Chondrocyte (in vitro differentiated cells): ENCODE results near the gene APBB2. TPM values are rescaled to one million over a fixed set of nuclear protein-coding genes. Genes with fewer than 3 reads are reported as not detected.
A peak's percentile ranks its signal among the peaks of the same experiment; 100 is the strongest.

Experiments used
- DNase-seq: peaks from one replicate; pipeline ENCODE4 v3.0.0; 2021; ENCODE audit warnings: mixed read lengths, low spot score
- H3K27ac Mint-ChIP-seq: one replicate; pipeline ENCODE4 v1.8.0; 2021; ENCODE audit warnings: mild to moderate bottlenecking, moderate library complexity, mixed read lengths; ENCODE audit not compliant: unreplicated experiment
- H3K27me3 Mint-ChIP-seq: 2 replicates; pipeline ENCODE4 v1.8.0; 2021; ENCODE audit warnings: low read depth, mixed read lengths
- H3K36me3 Mint-ChIP-seq: 2 replicates; pipeline ENCODE4 v1.8.0; 2021; ENCODE audit warnings: low read depth, mixed read lengths
- H3K4me1 Mint-ChIP-seq: 2 replicates; pipeline ENCODE4 v1.8.0; 2021; ENCODE audit warnings: low read depth, mild to moderate bottlenecking, mixed read lengths
- H3K4me3 Mint-ChIP-seq: one replicate; pipeline ENCODE4 v1.8.0; 2021; ENCODE audit warnings: mild to moderate bottlenecking, moderate library complexity, mixed read lengths; ENCODE audit not compliant: unreplicated experiment
- H3K9me3 Mint-ChIP-seq: 2 replicates; pipeline ENCODE4 v1.8.0; 2021; ENCODE audit warnings: low read depth, mixed read lengths
- CTCF ChIP-seq: fragments of 200-600 bp; sonication (generic); IDR thresholded peaks from 2 replicates; pipeline ENCODE4 v1.5.0; 2021; ENCODE audit warnings: antibody characterized with exemption, mild to moderate bottlenecking, moderate library complexity
- total RNA-seq: library from RNA; stranded (reverse); gene quantifications from 3 replicates; pipeline ENCODE4 v1.2.1, GENCODE V29; 2021

Gene APBB2
- total RNA-seq, 1 donor from 2014 or later, result 119 TPM

- H3K9me3 Mint-ChIP-seq, result no peaks in the 10 kb centered on the region
- no peaks in the 10 kb centered on the region for H3K27me3 Mint-ChIP-seq
- TF ChIP-seq CTCF, result no peak
- no peak for DNase-seq
- peaks cover 26% of the 10 kb centered on the region for H3K36me3 Mint-ChIP-seq
- no peak overlapping the region for H3K27ac Mint-ChIP-seq
- H3K4me1 Mint-ChIP-seq, result peaks cover 15% of the 10 kb centered on the region
- H3K4me3 Mint-ChIP-seq, result no peak overlapping the region
These were observed 338.7 kb downstream of the APBB2 start for GRCh38 chr4:40875507-40876150.

GRCh38 chr4:40874901-40875300 lies 339.4 kb downstream of the APBB2 start:
- Mint-ChIP-seq H3K27ac (peak overlapping the region; percentile 42), H3K4me1 (peaks cover 20% of the 10 kb centered on the region), H3K9me3 (no peaks in the 10 kb centered on the region), H3K4me3 (no peak overlapping the region), H3K27me3 (no peaks in the 10 kb centered on the region), H3K36me3 (peaks cover 20% of the 10 kb centered on the region)
- no peak for TF ChIP-seq CTCF
- DNase-seq, result no peak

- no peak for TF ChIP-seq CTCF
- Mint-ChIP-seq H3K36me3 (peaks cover 20% of the 10 kb centered on the region), H3K4me1 (peaks cover 22% of the 10 kb centered on the region), H3K4me3 (no peak overlapping the region), H3K9me3 (no peaks in the 10 kb centered on the region), H3K27ac (no peak overlapping the region), H3K27me3 (no peaks in the 10 kb centered on the region)
- no peak for DNase-seq
These were observed 340.0 kb downstream of the APBB2 start for GRCh38 chr4:40874331-40874730.

- Mint-ChIP-seq H3K9me3 (no peaks in the 10 kb centered on the region), H3K27me3 (no peaks in the 10 kb centered on the region), H3K36me3 (peaks cover 14% of the 10 kb centered on the region), H3K4me1 (peaks cover 7% of the 10 kb centered on the region), H3K27ac (no peak overlapping the region), H3K4me3 (no peak overlapping the region)
- DNase-seq, result no peak
- no peak for TF ChIP-seq CTCF
These were observed 342.6 kb downstream of the APBB2 start for GRCh38 chr4:40871695-40872250.

- Mint-ChIP-seq H3K4me3 (no peak overlapping the region), H3K9me3 (no peaks in the 10 kb centered on the region), H3K27me3 (no peaks in the 10 kb centered on the region)
These were observed 344.2 kb downstream of the APBB2 start for GRCh38 chr4:40870150-40870549.

More at GRCh38 chr4:40870150-40870549, 344.2 kb downstream of the APBB2 start:
- peaks cover 19% of the 10 kb centered on the region for H3K36me3 Mint-ChIP-seq
- peak overlapping the region; percentile 49 for H3K27ac Mint-ChIP-seq
- H3K4me1 Mint-ChIP-seq, result peaks cover 14% of the 10 kb centered on the region
- TF ChIP-seq CTCF, result no peak
- DNase-seq, result no peak
